ENCODE data around the gene HNRNPA2B1. TPM values are rescaled to one million over a fixed set of nuclear protein-coding genes. Genes with fewer than 3 reads are reported as not detected.

HNRNPA2B1 gene
- total RNA-seq, 1 experiment from 2014 or later = 1,137 TPM

DNA sequence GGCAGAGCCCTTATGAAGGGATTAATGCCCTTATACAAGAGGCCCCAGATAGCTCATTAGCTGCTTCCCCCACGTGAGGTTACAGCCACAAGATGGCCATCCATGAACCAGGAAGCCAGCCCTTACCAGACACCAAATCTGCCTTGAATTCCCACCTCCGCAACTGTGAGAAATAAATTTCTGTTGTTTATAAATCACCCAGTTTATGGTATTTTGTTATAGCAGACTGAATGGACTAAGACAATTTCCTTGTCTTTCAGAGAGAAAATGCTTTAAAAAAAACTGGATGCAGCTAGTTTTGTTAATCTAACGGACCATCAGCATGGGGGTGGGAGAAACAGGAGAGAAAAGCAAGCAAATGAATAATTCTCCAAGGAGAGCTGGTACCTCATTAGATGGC, 37.5 kb upstream of the HNRNPA2B1 start:
- Histone ChIP-seq H4K91ac (ENCODE audit: insufficient read length, low read depth, low read length) (no peak overlapping the region), H4K20me1 (ENCODE audit: control insufficient read depth, insufficient read depth, insufficient read length) (no peaks in the 10 kb centered on the region), H3K23ac (ENCODE audit: insufficient read length, low read depth, low read length) (no peak overlapping the region), H4K8ac (replicated peaks; ENCODE audit: insufficient read length, low read depth, low read length) (no peak overlapping the region), H2BK20ac (ENCODE audit: low read depth, low read length, poor library complexity, severe bottlenecking) (no peak overlapping the region), H2AK5ac (ENCODE audit: insufficient read length, low read length) (no peak overlapping the region), H2BK5ac (ENCODE audit: insufficient read length, low read length) (no peak overlapping the region), H2AFZ (ENCODE audit: low read length) (no peak overlapping the region), H3K4me2 (ENCODE audit: insufficient read depth, insufficient read length, low read length) (no peak overlapping the region), H3T11ph (ENCODE audit: low read length) (no peak overlapping the region), H3K9ac (ENCODE audit: extremely low read depth, insufficient read length, low read length) (no peak overlapping the region), H3K4me1 (ENCODE audit: insufficient read depth, low read length) (no peaks in the 10 kb centered on the region), H3K56ac (ENCODE audit: insufficient read length, low read depth, low read length) (no peak overlapping the region), H3K79me2 (ENCODE audit: insufficient read depth, low read length) (no peaks in the 10 kb centered on the region), H3K18ac (ENCODE audit: insufficient read length, low read depth, low read length) (no peak overlapping the region), H2BK12ac (ENCODE audit: insufficient read length, low read depth, low read length) (no peak overlapping the region), H3K27ac (ENCODE audit: insufficient read length, low read depth, low read length) (no peak overlapping the region), H3K27me3 (ENCODE audit: insufficient read depth, low read length) (no peaks in the 10 kb centered on the region), H4K5ac (ENCODE audit: insufficient read length, low read depth, low read length) (no peak overlapping the region), H3K4ac (ENCODE audit: low read depth, low read length) (no peak overlapping the region), H2BK15ac (ENCODE audit: low read depth, low read length) (no peak overlapping the region), H3K23me2 (ENCODE audit: insufficient read length, low read depth, low read length, poor library complexity, severe bottlenecking) (no peaks in the 10 kb centered on the region), H3K79me1 (ENCODE audit: insufficient read depth, low read depth, low read length, poor library complexity, severe bottlenecking) (no peaks in the 10 kb centered on the region), H3K9me3 (ENCODE audit: control insufficient read depth, low read depth, low read length) (no peaks in the 10 kb centered on the region), H3K14ac (ENCODE audit: insufficient read depth, low read length) (no peak overlapping the region), H2BK120ac (ENCODE audit: low read depth, low read length, poor library complexity, severe bottlenecking) (no peak overlapping the region)
- WGBS (ENCODE audit: extremely low coverage, insufficient read length, low lambda C conversion rate) = no CpG with 5 or more reads among the region's 3 CpGs
- Mint-ChIP-seq H3K4me1 (peaks cover 0 to 5% of the 10 kb centered on the region in 2 experiments; a peak in 1 of 4 replicates), H3K4me3 (no peak overlapping the region), H3K27ac (no peak overlapping the region), H3K27me3 (ENCODE audit: low read depth) (peaks cover 2% of the 10 kb centered on the region), H3K36me3 (ENCODE audit: insufficient read depth in 1 of 3, low read depth in 3 of 3) (no peaks in the 10 kb centered on the region), H3K9me3 (no peaks in the 10 kb centered on the region)
- no peak for DNase-seq
- TF ChIP-seq, protein P1, sequence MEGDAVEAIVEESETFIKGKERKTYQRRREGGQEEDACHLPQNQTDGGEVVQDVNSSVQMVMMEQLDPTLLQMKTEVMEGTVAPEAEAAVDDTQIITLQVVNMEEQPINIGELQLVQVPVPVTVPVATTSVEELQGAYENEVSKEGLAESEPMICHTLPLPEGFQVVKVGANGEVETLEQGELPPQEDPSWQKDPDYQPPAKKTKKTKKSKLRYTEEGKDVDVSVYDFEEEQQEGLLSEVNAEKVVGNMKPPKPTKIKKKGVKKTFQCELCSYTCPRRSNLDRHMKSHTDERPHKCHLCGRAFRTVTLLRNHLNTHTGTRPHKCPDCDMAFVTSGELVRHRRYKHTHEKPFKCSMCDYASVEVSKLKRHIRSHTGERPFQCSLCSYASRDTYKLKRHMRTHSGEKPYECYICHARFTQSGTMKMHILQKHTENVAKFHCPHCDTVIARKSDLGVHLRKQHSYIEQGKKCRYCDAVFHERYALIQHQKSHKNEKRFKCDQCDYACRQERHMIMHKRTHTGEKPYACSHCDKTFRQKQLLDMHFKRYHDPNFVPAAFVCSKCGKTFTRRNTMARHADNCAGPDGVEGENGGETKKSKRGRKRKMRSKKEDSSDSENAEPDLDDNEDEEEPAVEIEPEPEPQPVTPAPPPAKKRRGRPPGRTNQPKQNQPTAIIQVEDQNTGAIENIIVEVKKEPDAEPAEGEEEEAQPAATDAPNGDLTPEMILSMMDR (conservative IDR thresholded peaks at IDR 0.05) = no peak
